ENCODE results near the gene KDM1A.

The KDM1A gene

GRCh38 chr1:23116921-23117699 lies 97.8 kb downstream of the KDM1A start:
- no peak for TF ChIP-seq ZFX (IDR thresholded peaks at IDR 0.05; ENCODE audit: borderline replicate concordance)
- TF ChIP-seq, protein P1, sequence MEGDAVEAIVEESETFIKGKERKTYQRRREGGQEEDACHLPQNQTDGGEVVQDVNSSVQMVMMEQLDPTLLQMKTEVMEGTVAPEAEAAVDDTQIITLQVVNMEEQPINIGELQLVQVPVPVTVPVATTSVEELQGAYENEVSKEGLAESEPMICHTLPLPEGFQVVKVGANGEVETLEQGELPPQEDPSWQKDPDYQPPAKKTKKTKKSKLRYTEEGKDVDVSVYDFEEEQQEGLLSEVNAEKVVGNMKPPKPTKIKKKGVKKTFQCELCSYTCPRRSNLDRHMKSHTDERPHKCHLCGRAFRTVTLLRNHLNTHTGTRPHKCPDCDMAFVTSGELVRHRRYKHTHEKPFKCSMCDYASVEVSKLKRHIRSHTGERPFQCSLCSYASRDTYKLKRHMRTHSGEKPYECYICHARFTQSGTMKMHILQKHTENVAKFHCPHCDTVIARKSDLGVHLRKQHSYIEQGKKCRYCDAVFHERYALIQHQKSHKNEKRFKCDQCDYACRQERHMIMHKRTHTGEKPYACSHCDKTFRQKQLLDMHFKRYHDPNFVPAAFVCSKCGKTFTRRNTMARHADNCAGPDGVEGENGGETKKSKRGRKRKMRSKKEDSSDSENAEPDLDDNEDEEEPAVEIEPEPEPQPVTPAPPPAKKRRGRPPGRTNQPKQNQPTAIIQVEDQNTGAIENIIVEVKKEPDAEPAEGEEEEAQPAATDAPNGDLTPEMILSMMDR (IDR thresholded peaks at IDR 0.05), result no peak
- H3K27ac ChIP-seq, result no peak overlapping the region

DNA sequence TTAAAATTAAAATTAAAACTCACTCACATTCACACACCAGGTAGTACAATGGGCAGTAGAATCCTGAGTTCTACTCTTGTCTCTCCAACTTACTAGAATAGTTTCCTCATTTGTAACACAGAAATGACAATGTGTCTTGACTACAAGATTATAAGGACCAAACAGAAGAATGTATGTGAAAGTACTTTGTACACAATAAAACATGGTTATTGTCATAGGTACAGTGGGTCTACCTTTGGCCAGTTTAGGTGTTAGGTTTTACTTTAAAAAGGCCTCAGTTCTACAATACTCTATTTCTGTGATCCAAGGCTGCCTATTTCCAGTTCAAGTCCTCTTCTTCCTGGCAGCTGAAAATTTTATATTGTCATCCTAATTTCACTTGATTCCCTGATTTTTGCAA lies 99.1 kb downstream of the KDM1A start:
- H3K27ac ChIP-seq, result no peak overlapping the region
- TF ChIP-seq ZFX (IDR thresholded peaks at IDR 0.05; ENCODE audit: borderline replicate concordance), result no peak
- TF ChIP-seq, protein P1 (IDR thresholded peaks at IDR 0.05), result no peak

DNA sequence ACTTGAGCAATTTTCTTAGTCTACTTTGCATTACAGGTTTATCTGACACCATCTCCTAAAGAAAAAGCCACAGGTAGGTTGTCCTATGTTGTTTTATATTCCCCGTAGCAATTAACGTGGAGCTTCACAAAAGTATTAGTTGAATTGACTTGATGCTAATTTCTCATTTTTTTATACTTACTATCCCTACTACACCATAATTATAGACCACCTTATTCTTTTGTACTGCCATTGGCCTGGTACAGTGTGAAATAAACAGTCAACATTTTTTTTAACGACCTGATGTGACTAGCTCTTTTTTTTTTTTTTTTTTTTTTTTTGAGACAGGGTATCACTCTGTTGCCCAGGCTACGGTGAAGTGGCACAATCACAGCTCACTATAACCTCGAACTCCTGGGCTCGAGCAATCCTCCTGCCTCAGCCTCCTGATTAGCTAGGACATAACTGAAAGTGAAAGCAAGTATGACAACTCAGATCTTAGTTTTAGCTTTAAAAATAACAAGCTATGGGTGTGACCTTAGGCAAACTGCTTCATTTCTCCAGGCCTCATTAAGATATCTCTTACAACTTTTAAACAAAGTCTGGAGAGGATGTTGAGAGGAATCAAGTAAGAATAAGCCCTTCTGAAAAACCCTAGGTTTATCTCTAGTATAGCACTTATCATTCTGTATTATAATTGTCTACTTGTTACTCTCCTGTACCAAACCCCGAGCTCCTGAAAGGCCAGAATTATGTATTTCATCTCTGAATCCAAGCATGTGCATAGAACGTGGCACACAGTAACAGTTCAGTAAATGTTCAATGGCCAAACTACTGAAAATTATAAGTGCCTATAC lies 99.9 kb downstream of the KDM1A start:
- H3K27ac ChIP-seq, result no peak overlapping the region
- TF ChIP-seq, protein P1 (IDR thresholded peaks at IDR 0.05), result no peak
- TF ChIP-seq ZFX (IDR thresholded peaks at IDR 0.05; ENCODE audit: borderline replicate concordance), result no peak

GRCh38 chr1:23120383-23120782 lies 101.1 kb downstream of the KDM1A start:
- no peak overlapping the region for H3K27ac ChIP-seq
- TF ChIP-seq ZFX (IDR thresholded peaks at IDR 0.05; ENCODE audit: borderline replicate concordance), result no peak

- TF ChIP-seq, protein P1 (IDR thresholded peaks at IDR 0.05), result no peak
- no peak for TF ChIP-seq ZFX (IDR thresholded peaks at IDR 0.05; ENCODE audit: borderline replicate concordance)
- no peak overlapping the region for H3K27ac ChIP-seq
Observed at GRCh38 chr1:23122023-23122748, 102.9 kb downstream of the KDM1A start.

DNA sequence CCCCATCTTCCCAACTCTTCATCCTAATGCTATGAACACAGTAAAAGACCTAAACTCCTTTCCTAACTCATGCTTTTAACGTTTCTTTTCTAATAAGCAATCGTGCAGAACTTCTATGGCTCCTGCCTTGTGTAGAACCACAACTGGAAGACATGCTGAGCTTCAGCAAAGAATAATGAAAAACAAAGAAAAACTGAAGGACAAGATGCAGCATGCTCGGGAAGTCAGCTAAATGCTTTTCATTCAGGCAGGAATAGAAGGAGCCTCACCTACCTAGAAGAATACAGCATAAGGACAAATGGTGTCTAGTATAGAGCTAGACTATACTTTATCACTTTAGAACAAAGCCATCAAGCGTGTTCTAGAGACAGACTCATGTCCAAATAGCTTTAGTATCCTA lies 103.5 kb downstream of the KDM1A start:
- no peak overlapping the region for H3K27ac ChIP-seq
- TF ChIP-seq, protein P1 (IDR thresholded peaks at IDR 0.05), result no peak
- TF ChIP-seq ZFX (IDR thresholded peaks at IDR 0.05; ENCODE audit: borderline replicate concordance), result no peak

DNA sequence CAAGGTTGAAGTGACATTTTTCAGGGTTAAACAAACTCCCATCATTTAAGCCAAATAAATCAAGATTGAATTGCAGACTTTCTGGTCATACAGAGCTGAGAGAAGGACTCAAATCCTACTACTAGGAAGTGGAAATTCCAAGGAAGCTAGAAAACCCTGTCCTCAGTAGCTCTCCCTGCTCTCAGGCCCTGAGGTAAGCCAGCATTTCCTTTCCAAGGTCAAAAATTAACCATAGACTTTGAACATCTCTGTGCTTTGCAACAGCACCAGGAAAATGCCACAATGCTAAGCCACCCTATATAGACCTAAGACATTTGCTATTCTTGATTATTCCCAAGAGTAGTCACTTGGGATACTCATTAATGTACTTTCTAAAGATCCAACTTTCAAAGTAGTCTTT lies 104.3 kb downstream of the KDM1A start:
- no peak overlapping the region for H3K27ac ChIP-seq
- TF ChIP-seq, protein P1 (IDR thresholded peaks at IDR 0.05), result no peak
- no peak for TF ChIP-seq ZFX (IDR thresholded peaks at IDR 0.05; ENCODE audit: borderline replicate concordance)
